ENCODE measurements around the gene SGTA. TPM values are rescaled to one million over a fixed set of nuclear protein-coding genes. Genes with fewer than 3 reads are reported as not detected.

SGTA gene
- polyA plus RNA-seq, 2 donors = 42.5 to 56.1 TPM

DNA sequence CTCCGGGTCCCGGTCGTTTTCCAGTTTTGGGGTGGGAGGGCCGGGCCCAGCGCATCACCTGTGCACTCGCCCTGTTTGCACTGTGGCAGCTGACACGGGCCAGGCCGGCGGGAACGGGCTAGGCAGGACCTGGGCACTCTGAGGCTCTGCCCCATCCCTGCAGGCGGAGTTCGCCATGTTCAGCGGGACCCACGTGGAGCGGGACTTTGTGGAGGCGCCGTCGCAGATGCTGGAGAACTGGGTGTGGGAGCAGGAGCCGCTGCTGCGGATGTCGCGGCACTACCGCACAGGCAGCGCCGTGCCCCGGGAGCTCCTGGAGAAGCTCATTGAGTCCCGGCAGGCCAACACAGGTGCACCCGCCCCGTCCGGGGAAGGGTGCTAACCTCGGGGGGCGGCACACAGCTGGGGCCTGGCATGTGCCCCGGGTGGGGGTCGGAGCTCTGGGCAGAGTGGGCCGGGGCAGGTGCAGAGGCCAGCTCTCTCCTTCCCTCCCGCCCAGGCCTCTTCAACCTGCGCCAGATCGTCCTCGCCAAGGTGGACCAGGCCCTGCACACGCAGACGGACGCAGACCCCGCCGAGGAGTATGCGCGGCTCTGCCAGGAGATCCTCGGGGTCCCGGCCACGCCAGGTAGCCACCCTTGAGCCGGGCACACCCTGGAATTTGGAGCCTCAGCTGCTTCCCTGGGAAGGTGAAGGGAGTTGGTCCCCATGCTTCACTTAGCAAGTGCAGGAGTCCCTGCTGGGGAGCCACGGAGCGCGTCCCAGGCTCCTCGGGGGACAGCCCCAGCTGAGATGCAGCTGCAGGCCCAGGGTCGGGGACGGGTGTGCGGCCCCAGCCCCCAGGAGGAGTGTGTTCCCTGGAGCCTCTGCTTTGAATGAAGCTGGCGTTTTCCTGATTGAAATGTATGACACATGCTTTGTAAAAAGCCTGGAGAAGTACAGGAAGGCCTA lies 27.3 kb upstream of the SGTA start:
- Histone ChIP-seq H3K36me3 (ENCODE audit: control insufficient read depth in 2 of 2, insufficient read depth in 2 of 2, low read length in 1 of 2) (peaks cover 0 to 63% of the 10 kb centered on the region in 2 donors), H3K27me3 (ENCODE audit: control insufficient read depth in 1 of 2, insufficient read depth in 2 of 2, low read length in 2 of 2) (no peaks in the 10 kb centered on the region), H3K9me3 (ENCODE audit: control insufficient read depth in 2 of 2, insufficient read depth in 1 of 2, low read depth in 1 of 2, low read length in 1 of 2) (peaks cover 0 to 2% of the 10 kb centered on the region in 2 donors), H3K4me1 (ENCODE audit: control insufficient read depth in 2 of 2, insufficient read depth in 2 of 2, low read length in 1 of 2) (no peaks in the 10 kb centered on the region), H3K4me3 (ENCODE audit: low read depth in 1 of 2, low read length in 2 of 2) (no peak overlapping the region), H3K27ac (ENCODE audit: low read depth in 2 of 2, low read length in 1 of 2) (no peak overlapping the region)
- WGBS, 2 donors = 94% methylated on average over 58 of the region's 58 CpGs

GRCh38 chr19:2809387-2810140 lies 26.5 kb upstream of the SGTA start:
- H3K4me3 ChIP-seq (ENCODE audit: low read depth in 1 of 2, low read length in 2 of 2) = no peak overlapping the region
- H3K9me3 ChIP-seq (ENCODE audit: control insufficient read depth in 2 of 2, insufficient read depth in 1 of 2, low read depth in 1 of 2, low read length in 1 of 2) = peaks cover 0 to 2% of the 10 kb centered on the region in 2 donors
- no peaks in the 10 kb centered on the region for H3K4me1 ChIP-seq (ENCODE audit: control insufficient read depth in 2 of 2, insufficient read depth in 2 of 2, low read length in 1 of 2)
- H3K27me3 ChIP-seq (ENCODE audit: control insufficient read depth in 1 of 2, insufficient read depth in 2 of 2, low read length in 2 of 2) = no peaks in the 10 kb centered on the region
- no peak overlapping the region for H3K27ac ChIP-seq (ENCODE audit: low read depth in 2 of 2, low read length in 1 of 2)
- peaks cover 0 to 70% of the 10 kb centered on the region in 2 donors for H3K36me3 ChIP-seq (ENCODE audit: control insufficient read depth in 2 of 2, insufficient read depth in 2 of 2, low read length in 1 of 2)
- 92% methylated on average over 37 of the region's 37 CpGs for WGBS, 2 donors

DNA sequence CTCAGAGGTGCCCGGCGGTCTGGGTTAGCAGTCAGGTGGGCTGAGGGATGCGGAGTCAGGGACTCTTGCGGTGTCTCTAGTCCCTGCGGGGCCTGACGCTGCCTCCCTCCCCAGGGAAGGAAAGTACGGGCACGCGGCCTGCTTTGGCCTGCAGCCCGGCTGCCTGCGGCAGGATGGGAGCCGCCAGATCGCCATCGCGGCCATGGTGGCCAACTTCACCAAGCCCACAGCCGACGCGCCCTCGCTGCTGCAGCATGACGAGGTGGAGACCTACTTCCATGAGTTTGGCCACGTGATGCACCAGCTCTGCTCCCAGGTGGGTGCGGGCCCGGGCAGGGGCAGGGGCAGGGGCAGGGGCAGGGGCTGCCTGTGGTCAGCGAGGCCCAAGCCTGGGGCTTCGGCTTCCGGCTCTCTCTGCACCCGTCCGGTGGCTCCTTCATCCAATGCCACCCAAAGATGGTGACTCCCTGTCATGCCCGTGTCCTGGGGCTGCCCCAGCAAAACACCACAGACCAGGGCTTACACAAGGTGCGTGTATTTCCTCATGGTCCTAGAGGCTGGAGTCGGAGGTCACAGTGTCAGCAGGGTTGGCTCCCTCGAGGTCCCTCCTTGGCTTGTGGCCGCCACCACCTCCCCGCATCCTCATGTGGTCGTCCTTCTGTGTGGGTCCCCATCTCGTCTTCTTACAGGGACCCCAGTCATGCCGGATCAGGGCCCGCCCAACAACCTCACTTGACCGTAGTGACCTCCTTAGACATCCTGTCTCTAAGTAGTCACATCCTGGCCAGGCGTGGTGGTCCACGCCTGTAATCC lies 25.3 kb upstream of the SGTA start:
- 94 to 97% methylated on average over 40 to 41 of the region's 41 CpGs for WGBS, 2 donors
- Histone ChIP-seq H3K4me3 (ENCODE audit: low read depth in 1 of 2, low read length in 2 of 2) (no peak overlapping the region), H3K4me1 (ENCODE audit: control insufficient read depth in 2 of 2, insufficient read depth in 2 of 2, low read length in 1 of 2) (no peaks in the 10 kb centered on the region), H3K9me3 (ENCODE audit: control insufficient read depth in 2 of 2, insufficient read depth in 1 of 2, low read depth in 1 of 2, low read length in 1 of 2) (peaks cover 0 to 2% of the 10 kb centered on the region in 2 donors), H3K27ac (ENCODE audit: low read depth in 2 of 2, low read length in 1 of 2) (no peak overlapping the region), H3K36me3 (ENCODE audit: control insufficient read depth in 2 of 2, insufficient read depth in 2 of 2, low read length in 1 of 2) (peaks cover 0 to 74% of the 10 kb centered on the region in 2 donors), H3K27me3 (ENCODE audit: control insufficient read depth in 1 of 2, insufficient read depth in 2 of 2, low read length in 2 of 2) (no peaks in the 10 kb centered on the region)

DNA sequence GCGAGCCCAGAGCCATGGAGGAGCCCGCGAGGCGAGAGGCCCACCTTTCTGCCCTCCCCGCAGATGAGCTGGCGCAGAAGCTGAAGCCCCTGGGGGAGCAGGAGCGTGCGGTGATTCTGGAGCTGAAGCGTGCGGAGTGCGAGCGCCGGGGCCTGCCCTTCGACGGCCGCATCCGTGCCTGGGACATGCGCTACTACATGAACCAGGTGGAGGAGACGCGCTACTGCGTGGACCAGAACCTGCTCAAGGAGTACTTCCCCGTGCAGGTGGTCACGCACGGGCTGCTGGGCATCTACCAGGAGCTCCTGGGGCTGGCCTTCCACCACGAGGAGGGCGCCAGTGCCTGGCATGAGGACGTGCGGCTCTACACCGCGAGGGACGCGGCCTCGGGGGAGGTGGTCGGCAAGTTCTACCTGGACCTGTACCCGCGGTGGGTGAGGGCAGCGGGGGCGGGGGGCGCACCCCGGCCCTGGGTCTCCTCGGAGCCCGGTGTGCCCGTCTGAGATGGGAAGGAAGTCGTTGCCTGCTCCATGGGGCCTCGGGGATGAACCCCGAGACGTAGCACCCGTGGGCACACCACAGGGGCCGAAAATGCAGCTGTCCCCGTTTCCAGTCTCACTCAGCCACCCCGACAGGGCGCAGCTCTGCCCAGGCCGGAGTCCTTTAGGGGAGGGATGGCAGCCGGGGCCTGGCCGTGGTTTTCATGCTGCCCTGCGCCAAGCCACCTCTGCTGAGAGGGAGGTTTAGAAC lies 24.5 kb upstream of the SGTA start:
- peaks cover 0 to 2% of the 10 kb centered on the region in 2 donors for H3K9me3 ChIP-seq (ENCODE audit: control insufficient read depth in 2 of 2, insufficient read depth in 1 of 2, low read depth in 1 of 2, low read length in 1 of 2)
- no peaks in the 10 kb centered on the region for H3K27me3 ChIP-seq (ENCODE audit: control insufficient read depth in 1 of 2, insufficient read depth in 2 of 2, low read length in 2 of 2)
- no peak overlapping the region for H3K4me3 ChIP-seq (ENCODE audit: low read depth in 1 of 2, low read length in 2 of 2)
- 95 to 96% methylated on average over 56 of the region's 56 CpGs for WGBS, 2 donors
- H3K27ac ChIP-seq (ENCODE audit: low read depth in 2 of 2, low read length in 1 of 2) = no peak overlapping the region
- peaks cover 5 to 75% of the 10 kb centered on the region in 2 donors for H3K36me3 ChIP-seq (ENCODE audit: control insufficient read depth in 2 of 2, insufficient read depth in 2 of 2, low read length in 1 of 2)
- no peaks in the 10 kb centered on the region for H3K4me1 ChIP-seq (ENCODE audit: control insufficient read depth in 2 of 2, insufficient read depth in 2 of 2, low read length in 1 of 2)

DNA sequence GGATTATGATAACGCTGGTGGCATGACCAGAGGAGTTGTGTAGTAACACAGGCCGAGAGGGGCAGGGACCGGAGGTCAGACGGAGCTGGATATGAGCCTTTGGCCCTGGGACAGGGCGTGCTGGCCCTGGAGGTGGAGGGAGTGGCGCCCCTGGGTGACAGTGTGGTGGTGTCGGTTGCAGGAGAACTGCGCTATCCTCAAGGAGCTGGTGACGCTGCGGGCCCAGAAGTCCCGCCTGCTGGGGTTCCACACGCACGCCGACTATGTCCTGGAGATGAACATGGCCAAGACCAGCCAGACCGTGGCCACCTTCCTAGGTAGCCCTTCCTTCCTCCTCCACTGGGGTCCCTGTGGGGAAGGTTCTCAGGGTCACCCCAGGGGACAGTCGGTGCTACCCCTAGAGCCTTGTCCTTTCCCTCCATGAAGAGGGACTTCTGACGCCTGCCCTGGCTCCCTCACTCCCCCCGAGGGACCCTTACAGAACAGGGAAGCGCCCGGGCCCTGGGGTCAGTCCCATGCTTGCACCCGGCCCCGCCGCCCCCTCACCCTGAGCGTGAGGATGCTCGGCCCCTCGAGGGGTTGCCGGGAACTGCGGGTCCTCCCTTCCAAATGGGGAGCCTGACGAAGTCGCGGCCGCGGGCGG lies 23.8 kb upstream of the SGTA start:
- H3K36me3 ChIP-seq (ENCODE audit: control insufficient read depth in 2 of 2, insufficient read depth in 2 of 2, low read length in 1 of 2) = peaks cover 5 to 76% of the 10 kb centered on the region in 2 donors
- WGBS, 2 donors = 95 to 96% methylated on average over 34 of the region's 34 CpGs

GRCh38 chr19:2805991-2806649 lies 23.0 kb upstream of the SGTA start:
- Histone ChIP-seq H3K4me1 (ENCODE audit: control insufficient read depth in 2 of 2, insufficient read depth in 2 of 2, low read length in 1 of 2) (no peaks in the 10 kb centered on the region), H3K9me3 (ENCODE audit: control insufficient read depth in 2 of 2, insufficient read depth in 1 of 2, low read depth in 1 of 2, low read length in 1 of 2) (peaks cover 0 to 2% of the 10 kb centered on the region in 2 donors), H3K36me3 (ENCODE audit: control insufficient read depth in 2 of 2, insufficient read depth in 2 of 2, low read length in 1 of 2) (peaks cover 5 to 75% of the 10 kb centered on the region in 2 donors), H3K4me3 (ENCODE audit: low read depth in 1 of 2, low read length in 2 of 2) (no peak overlapping the region), H3K27ac (ENCODE audit: low read depth in 2 of 2, low read length in 1 of 2) (no peak overlapping the region), H3K27me3 (ENCODE audit: control insufficient read depth in 1 of 2, insufficient read depth in 2 of 2, low read length in 2 of 2) (no peaks in the 10 kb centered on the region)
- 95 to 97% methylated on average over 23 of the region's 23 CpGs for WGBS, 2 donors

More for the DNA sequence above, 23.8 kb upstream of the SGTA start:
- no peak overlapping the region for H3K27ac ChIP-seq (ENCODE audit: low read depth in 2 of 2, low read length in 1 of 2)
- H3K4me3 ChIP-seq (ENCODE audit: low read depth in 1 of 2, low read length in 2 of 2) = no peak overlapping the region
- H3K4me1 ChIP-seq (ENCODE audit: control insufficient read depth in 2 of 2, insufficient read depth in 2 of 2, low read length in 1 of 2) = no peaks in the 10 kb centered on the region
- no peaks in the 10 kb centered on the region for H3K27me3 ChIP-seq (ENCODE audit: control insufficient read depth in 1 of 2, insufficient read depth in 2 of 2, low read length in 2 of 2)
- peaks cover 0 to 2% of the 10 kb centered on the region in 2 donors for H3K9me3 ChIP-seq (ENCODE audit: control insufficient read depth in 2 of 2, insufficient read depth in 1 of 2, low read depth in 1 of 2, low read length in 1 of 2)

GRCh38 chr19:2805261-2805900 lies 22.3 kb upstream of the SGTA start:
- H3K36me3 ChIP-seq (ENCODE audit: control insufficient read depth in 2 of 2, insufficient read depth in 2 of 2, low read length in 1 of 2) = peaks cover 5 to 76% of the 10 kb centered on the region in 2 donors
- H3K27me3 ChIP-seq (ENCODE audit: control insufficient read depth in 1 of 2, insufficient read depth in 2 of 2, low read length in 2 of 2) = no peaks in the 10 kb centered on the region
- 94% methylated on average over 28 of the region's 28 CpGs for WGBS, 2 donors
- no peak overlapping the region for H3K27ac ChIP-seq (ENCODE audit: low read depth in 2 of 2, low read length in 1 of 2)
- peaks cover 0 to 4% of the 10 kb centered on the region in 2 donors for H3K9me3 ChIP-seq (ENCODE audit: control insufficient read depth in 2 of 2, insufficient read depth in 1 of 2, low read depth in 1 of 2, low read length in 1 of 2)
- H3K4me3 ChIP-seq (ENCODE audit: low read depth in 1 of 2, low read length in 2 of 2) = no peak overlapping the region
- no peaks in the 10 kb centered on the region for H3K4me1 ChIP-seq (ENCODE audit: control insufficient read depth in 2 of 2, insufficient read depth in 2 of 2, low read length in 1 of 2)

Data from esophagus (tissue), 2 donors.